ENCODE data around the gene JAKMIP3.

Gene JAKMIP3

DNA sequence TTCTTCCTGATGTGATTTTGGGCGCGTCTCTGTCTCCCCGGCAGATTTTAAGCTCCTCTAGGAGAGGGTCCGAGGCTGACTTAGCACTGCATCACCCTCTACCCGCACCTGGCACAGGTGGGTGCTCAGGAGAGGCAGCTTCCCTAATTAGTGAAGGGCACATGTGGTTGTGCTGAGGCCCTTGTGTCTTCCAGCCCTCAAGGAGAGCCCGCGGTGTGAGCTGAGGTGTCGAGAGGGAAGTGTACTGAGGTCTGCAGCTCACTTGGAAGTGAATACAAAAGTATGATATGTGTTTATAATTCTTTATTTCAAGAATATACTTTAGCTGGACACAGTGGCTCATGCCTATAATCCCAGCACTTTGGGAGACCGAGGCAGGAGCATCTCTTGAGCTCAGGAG is 20.4 kb upstream of the JAKMIP3 start:
- DNase-seq = no peak

DNA sequence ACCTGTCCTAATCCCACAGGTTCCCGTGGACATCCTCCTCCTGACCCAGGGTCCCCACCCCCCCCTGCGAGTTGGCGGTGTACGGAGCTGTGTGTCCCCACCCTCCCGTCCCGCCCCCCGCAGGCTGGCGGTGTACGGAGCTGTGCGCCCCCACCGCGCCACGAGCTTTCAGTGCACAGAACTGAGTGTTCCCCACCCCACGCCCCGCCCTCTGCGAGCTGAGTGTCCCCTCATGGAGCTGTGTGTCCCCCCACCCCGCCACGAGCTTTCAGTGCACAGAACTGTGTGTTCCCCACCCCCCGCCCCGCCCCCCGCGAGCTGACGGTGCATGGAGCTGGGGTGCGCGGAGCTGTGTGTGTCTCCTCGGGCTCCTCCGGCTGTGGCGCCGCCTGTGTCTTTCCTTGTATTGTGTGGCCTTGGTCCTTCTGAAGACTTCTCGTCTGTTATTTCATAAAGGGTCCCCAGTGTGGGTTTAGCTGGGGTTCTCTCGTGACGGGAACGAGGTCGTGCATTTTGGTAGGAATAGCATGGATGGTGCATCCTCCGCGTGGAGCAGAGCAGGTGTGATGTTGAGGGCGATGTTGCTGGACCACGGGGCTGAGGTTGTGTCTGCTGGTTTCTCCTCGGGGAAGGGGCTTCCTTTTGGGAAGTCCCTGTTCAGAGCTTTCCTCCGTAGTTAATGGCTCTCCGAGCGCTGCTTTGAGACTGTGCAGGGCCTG is 18.0 kb upstream of the JAKMIP3 start:
- DNase-seq = no peak

DNA sequence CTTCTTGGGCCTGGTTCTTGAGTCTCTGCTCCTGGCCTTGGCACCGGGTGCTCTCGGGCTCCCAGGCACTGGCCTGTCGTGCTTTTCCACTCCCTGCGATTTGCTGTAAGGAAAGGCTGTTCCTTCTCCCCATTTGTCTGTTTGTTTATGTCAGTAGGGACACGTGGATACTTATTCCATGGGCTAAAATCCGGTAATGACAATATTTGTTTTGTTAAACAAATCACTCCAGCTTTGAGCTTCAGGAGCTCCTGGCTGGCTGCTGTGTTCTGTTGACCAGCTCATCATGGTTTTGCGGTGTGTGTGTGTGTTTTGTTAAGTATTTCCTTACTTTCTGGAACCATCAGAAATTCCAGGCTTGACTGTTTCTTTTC is 17.5 kb upstream of the JAKMIP3 start:
- DNase-seq = no peak

DNA sequence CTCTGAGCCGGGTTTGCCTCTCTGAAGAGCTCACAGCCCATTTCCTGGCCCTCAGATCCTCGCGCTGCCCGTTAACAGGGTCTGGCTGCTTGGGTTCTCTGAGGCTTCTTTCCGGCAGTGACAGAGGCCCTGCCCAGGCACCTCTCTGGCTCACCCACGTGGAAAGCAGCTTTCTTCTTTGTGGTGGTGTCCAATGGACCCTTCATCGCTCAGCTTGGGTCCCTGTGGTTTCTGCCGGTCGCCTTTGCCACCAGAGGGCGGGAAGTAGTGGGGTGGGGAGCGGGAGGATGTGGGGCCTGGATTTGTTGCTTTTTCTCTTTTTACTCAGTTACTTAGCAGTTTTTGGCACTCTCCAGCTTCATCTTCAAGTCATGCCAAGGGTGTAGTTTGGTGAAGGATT is 15.6 kb upstream of the JAKMIP3 start:
- DNase-seq = no peak

DNA sequence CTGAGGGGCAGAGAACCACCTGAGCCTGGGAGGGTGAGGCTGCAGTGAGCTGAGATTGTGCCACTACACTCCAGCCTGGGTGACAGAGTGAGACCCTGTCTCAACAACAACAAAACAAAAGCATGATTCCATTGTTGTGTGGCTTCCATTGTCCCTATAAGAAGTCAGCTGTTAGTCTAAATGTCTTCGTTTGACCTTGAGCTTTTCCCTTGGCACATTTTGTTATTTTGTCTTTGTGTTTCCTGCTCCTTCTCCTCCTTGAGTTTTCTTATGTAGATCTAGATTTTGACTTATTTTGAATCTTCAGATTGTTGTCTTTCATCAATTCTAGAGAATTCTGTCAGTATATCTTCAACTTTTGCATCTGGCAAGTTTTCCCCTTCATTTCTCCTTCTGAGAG is 13.6 kb upstream of the JAKMIP3 start:
- no peak for DNase-seq

DNA sequence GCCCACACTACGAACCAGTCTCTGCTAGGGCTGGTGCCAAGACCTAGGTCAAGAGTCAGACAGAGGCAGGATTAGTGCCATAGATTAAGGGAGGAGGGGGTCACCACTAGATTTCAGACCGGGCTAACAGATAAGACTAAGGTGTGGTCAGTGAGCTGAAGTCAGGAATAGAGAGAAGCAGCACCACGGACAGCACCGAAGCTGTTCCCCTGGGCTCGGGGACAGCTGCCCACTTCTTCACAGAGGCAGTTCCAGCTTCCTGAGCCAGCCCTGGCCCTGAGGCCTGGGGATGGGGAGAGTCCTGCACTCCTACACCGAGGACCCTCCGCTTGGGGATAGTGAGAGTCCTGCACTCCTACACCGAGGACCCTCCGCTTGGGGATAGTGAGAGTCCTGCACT is 11.2 kb upstream of the JAKMIP3 start:
- DNase-seq = no peak

DNA sequence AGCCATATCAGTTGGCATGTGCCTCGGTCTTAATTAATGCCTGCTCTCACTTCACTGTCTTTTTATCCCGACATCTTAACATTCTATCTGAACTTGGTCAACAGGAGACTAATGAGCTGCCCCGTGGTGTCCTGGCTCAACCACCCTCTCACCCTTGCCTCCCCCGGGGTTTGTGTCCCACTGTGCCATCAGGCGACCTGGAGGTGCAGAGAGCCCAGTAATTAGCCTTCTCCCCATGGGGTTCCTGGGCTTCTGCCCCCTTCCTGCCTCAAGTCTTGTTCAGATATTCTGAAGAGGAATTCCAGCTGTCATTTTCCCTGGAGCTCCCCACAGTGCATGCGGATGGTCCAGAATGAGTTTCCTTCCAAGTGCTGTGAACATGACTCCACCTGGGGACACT is 10.1 kb upstream of the JAKMIP3 start:
- no peak for DNase-seq

DNA sequence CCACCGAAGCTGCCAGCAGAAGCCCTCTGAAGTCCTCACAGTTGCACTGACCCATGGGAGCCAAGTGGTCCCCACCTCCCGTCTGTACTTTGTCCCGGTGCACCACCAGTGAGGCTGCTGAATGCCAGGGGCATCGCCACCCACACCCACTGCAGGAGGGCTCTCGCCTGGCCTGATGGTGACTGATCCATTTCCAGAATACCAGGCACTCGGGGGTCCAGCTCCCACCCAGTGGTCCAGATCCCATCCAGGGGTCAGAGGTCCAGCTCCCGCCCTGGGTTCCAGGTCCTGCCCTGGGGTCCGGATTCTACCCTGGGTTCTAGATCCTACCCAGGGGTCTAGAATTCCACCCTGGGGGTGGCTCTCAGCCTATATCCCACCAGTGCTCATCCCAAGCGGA is 9.1 kb upstream of the JAKMIP3 start:
- no peak for DNase-seq

DNA sequence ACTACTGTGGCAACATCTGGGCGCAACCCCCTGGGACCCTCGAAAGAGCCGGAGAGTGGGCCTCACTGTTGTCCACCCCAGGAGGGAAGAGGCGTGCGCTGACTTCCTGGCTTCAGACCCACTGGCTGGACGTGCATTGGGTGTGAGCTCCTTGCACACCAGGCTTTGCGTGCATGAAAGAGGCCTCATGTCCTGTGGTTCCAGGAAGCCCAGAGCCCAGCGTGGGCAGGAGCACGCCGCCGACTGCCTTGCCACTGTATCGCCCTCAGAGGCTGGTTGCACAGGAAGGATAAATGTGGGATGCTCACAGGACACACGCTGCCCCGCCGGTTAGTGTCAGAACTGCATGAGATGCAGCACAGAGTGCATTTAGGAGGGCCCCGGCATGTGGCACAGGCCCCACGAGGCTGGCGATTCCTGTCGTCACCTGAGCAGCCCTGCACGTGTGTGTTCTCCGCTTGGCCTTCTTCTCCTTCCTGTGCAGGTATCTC is 8.5 kb upstream of the JAKMIP3 start:
- DNase-seq = no peak

DNA sequence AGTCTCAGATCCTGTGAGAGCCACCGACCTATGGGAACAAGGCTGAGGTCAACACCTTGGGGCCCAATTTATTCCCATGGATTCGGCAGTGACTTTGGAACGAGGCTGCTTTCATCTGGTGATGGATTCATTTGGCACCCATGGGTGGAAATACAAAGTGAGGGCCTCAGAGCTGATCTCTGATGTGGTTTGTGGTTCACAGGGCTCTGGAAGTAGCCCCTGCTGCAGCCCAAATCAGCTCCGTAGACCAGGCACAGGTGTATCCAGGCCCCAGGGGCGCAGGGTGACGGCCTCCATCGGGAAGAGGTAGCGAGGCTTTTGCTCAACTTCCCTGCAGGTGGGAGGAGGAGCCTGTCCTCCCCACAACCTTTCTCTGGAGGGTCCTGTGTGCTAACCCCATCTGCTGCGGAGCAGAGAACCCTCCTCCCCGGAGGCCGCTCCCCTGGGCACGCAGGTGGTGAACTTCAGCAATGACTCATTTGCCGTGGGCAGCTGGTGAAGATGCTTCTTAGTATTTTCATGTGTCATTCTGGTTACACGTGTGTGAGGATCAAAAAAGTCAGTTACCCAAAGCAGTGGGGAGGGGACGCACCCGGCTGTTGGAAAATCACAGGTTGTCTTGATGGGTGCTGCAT is 7.5 kb upstream of the JAKMIP3 start:
- DNase-seq = no peak

DNA sequence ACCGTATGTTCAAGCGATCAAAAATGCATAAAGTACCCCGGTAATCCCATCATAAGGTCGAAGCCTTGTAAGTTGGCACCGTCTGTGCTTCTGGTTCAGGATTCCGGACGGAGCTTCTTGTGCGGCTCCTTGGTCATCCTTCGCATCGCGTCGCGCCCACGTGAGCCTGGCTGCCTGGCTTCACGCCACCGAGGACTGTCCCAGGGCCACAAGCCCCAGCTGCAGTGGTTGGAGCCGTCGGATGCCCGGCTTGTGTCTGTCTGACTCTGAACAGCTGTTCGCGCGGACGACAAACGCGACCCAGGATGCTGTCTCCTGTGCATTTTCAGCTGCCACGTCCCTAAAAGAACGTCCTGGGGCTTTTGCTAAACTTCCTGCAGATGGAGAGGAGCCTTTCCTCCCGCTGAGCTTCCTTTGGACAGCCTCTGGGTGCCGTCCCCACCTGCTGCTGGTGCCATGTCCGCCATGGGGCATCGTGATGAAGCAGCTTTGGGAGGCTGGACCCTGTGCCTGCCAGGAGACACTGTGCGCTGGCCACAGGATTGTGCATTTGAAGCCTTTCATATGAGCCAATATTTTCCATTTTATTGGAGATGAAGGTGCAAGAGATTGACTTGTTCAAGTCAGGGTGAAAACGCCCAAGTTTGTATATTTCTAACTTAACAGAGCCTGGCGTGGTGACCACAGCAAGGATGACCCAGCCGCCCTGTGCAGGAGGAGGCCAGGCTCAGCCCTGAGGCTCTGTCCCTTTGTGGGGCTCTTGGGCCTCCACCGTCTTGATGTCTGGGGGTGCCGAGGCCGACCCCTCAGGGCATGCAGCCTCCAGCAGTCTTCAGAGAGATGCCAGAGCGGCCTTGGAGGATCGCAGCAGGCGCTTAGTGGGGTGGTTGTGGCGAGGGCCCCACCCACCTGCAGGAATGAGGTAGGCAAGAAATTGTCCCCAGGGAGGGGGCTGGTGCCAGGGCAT is 6.7 kb upstream of the JAKMIP3 start:
- DNase-seq = no peak

DNA sequence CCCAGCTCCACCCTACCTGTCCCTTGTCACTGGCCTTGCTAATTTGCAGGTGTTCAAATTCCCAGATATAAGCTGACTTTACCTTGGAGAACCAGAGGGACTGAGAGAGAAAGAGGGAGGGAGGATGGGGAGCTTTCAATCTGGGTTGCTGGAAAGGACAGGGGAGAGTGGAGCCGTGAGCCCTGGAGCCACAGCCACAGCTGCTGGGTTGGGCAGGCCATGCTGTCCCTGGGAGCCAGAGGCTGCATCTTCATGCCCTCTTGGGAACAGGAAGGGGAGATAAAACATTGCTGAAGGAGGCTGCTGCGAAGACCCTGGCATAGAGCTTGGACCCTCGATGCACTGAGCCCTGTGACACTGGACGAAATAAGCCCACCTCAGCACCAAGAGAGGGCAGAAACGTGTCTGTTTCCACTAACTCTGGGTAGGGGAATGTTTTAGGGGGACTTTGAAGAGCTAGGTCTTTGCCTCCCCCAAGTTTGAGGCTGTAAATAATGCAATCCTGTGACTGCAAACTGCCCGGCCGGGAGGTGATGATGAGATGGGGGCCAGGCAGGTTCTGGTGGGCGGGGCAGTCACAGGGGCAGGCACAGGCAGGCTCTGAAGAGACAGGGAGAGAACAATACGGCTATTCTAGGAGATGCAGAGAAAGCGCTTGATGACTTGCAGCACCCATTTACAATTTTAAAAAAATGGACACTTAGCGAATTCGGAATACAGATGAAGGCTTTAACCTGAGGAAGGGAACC is 5.8 kb upstream of the JAKMIP3 start:
- peak; percentile 37 for DNase-seq

DNA sequence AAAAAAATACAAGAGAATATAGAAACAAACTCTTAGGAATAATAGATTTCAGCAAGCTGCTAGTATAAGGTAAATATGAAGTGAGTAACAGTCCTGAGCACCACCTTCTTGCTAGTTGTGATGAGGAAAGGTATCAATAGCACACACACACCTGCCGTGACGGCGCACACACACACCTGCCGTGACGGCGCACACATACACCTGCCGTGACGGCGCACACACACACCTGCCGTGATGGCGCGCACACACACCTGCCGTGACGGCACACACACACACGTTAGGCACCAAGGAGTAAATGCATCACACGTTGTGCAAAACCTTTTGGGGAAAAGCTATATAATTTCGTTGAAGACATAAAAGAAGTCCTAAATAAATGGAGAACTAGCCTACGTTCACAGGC is 4.7 kb upstream of the JAKMIP3 start:
- no peak for DNase-seq

DNA sequence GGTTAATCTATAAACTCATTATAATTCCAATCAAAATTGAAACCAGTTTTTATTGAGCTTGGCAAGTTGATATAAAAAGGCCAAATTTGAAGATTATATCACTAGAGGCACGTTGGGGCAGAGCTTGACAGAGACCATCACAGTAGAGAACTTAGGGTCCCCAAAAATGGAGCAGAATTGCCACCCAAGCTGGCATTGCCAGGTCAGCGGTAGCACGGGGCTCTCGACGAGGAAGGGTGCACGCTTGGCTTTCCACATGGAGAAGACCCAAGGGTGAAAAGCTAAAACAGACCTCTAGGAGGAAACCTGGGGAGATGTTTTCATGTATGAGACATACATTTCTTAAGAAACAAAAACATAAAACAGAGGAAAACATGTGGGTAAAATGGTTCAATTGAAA is 4.3 kb upstream of the JAKMIP3 start:
- no peak for DNase-seq

DNA sequence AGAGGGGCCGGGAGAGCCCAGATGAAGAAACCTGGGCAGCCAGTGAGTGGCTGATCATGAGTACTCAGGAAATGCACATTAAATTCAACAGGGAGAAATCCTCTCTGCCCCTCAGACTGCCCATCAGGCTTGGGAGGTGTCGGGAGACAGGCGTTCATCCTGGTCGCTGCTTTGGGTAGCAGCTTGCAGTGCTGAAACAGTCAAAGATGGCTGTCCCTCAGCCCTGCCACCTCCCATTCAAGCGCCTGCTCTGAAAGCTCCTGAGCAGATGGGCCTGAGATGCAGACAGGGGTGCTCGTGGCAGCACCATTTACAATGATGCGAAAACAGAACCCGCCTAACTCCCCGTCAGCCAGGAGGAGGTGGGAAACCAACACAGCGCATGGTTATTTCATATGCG is 3.6 kb upstream of the JAKMIP3 start:
- peak; percentile 33 for DNase-seq

DNA sequence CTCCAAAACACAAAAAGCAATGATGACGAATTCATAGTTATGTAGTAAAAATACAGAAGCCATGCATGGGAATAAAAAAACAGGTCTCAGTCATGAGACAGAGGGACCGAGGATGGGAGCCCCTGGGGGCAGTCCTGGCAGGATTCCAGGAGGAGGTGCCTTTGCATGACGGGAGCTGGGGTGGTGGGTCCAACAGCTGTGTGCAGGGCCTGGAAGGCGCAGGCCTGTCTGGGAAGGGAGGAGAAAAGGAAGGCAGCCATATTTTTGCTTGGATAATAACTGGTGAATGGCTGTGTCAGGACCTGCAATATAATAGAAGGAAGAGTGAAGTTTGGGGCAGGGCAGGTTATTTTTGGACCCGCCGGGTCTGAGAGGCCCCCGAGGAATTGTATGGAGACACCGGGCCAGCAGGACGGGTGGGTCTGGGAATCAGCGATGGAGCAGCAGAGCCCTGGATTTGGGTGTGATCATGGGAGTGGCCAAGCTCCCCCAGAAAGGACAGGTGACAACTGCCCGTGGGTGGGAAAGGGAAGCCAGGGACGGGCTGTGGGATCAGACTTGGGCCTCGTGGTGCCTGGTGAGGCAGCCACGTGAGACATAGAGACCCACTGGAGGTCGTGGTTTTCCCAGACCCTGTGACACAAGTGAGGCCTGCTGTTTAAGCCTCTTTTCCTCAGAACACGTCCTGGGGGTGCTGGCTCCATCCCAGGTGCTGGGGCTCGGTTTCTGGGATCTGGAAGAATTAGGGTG is 2.9 kb upstream of the JAKMIP3 start:
- DNase-seq = peak; percentile 28

DNA sequence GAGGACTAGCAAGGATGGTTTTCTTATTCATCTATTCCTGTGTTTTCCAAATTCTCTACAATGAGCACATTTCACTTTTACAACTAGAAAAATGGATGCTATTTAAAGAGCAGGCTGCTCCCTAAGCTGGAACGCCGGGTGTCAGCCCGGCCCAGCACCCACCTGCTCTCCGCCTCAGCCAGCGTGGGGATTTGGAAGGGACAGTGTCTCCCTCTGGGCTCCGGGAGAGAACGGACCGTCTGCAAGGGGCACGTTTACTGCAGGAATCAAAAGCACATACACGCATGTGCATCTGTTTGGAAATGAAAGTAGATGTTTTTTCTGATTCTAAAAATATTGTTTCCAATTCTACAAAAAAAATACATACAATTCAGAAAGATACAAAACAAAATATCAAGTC is 2.3 kb upstream of the JAKMIP3 start:
- peak; percentile 23 for DNase-seq

DNA sequence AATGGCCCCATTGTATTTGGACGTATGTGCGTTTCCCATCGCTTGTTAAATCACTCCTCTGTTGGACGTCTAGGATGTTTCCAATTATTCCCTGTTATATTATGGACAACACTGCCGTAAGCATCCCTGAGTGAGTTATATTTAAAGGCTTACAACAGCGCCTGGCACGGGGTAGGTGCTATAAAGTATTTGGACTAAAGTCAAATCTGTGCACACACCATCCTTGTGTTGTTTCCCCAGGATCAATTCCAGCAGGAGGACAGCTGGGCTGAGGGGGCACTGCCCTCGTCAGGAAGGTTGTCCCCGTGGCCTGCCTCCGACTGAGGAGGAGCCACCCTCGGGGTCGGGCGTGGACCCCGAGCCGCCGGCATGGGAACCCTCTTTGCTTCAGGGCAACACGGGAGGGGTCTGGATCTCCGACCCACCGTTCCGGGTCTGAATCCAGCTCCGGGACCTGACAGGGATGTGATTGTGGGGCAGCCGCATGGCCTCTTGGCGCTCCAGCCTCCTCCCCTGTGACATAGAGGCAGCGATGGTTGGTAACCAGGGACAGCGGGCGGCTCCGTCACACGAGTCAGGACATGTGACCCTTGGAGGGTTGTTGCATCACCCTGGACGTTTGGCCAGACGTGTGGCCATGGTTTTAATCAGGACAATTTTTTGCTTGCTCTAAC is 1.5 kb upstream of the JAKMIP3 start:
- DNase-seq = peak; percentile 39

DNA sequence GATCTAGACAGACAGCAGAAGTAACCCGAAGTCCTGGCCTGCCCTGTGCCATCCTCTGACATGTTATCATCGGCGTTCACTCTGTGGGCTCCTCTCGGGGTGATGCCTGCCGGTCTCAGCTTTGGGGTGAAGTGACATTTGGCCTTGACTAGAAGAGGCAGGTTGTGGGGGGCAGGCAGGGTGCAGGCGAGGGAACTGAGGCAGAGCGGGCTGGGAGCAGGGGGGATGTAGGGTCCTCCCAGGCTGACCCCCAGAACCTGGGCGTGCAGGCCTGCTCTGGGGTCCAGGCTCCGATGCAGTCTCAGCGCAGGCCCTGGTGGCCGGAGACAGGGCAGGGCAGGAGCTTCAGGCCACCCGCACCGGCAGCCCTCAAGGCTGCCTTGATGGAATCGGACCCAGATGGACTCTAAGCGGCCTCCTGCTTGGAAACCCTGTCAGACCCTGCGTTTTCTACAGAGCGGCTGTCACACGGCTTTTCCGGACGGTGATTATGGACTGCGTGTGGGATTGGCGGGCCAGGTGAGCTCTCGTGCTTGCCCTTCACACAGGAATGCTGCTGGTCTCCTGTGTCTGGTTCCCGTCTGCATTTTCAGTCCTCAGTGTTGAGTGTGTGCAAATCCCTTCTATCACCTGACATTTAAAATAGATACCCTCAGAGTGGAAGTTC is 842 bp upstream of the JAKMIP3 start:
- peak; percentile 32 for DNase-seq

DNA sequence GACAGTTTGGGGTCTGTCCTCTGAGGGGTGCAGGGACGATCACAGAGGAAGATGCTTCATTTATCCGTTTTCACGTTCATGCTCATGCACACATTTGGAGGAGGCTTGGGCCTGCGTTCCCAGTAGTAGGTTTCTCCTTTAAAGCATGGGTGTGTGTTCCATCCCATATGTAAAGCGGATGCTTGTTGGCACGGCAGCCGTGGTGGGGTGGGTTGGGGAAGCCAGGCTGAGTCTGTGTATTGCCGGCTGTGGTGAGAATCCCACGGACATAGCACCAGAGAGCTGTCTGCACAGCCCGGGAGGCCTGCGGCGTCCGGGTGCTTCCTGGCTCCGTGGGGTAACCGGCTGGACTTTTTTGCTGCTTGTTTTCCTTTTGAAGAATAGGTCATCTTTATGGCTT is 440 bp downstream of the JAKMIP3 start:
- peak; percentile 20 for DNase-seq

DNA sequence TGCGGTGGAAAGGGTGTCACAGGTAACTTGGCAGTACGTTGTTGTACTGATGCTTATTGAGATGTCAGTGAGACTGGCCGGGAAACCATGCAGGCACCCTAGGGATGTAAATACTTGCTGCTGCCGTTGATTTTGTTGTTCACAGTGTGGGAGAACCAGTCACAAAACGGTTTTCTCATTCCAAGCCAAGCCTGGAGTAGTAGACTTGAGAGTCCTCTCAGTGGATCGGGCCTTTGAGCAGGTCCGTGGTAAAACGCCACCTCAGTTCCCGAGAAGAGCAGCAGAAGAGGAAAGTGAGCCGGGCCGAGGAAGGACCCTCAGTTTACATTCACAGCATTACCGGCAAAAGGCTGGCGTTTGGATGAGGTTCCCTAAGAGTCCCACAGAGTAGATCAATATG is 1.1 kb downstream of the JAKMIP3 start:
- peak; percentile 20 for DNase-seq
